HCT116 (cell line): ENCODE measurements around the gene PRRC2A. TPM values are rescaled to one million over a fixed set of nuclear protein-coding genes. Genes with fewer than 3 reads are reported as not detected.

Source experiments
- ATAC-seq: fragments of 200-7000 bp; cut with Tn5 transposase; 2 replicates; pipeline ENCODE4 v1.9.1; 2020; ENCODE audit warnings: mild to moderate bottlenecking, moderate library complexity
- BruUV-seq: library from RNA; stranded (reverse); fragments of 400-500 nt; replicated peaks from 2 replicates; lab custom pipeline; 2021; lab: Mats Ljungman, UMichigan
- CTCF ChIA-PET: fragments of 300-600 bp; sonication (Branson Sonifier 250); formaldehyde crosslinking; loops from one replicate; lab custom pipeline; 2021; ENCODE audit warnings: antibody characterized with exemption; lab: Charles Lee
- POLR2A ChIA-PET: fragments of 300-600, 350-600 bp; sonication (Branson Sonifier 250); formaldehyde crosslinking; loops from one replicate; lab custom pipeline; 2021; ENCODE audit warnings: antibody characterized with exemption; lab: Charles Lee
- RAD21 ChIA-PET, 2 experiments: fragments of 300-600 bp; sonication (Branson Sonifier 250); formaldehyde crosslinking; loops; one replicate each; lab custom pipeline; 2023; ENCODE audit warnings: low total read pairs in 2 of 2; ENCODE audit not compliant: uncharacterized antibody in 2 of 2, unreplicated experiment in 2 of 2, low non-redundant PET in 1 of 2; lab: Charles Lee
- DNase-seq: peaks from one replicate; pipeline ENCODE4 v3.0.0-alpha.2; 2010; ENCODE audit warnings: low read depth, low spot score
- H2AFZ ChIP-seq: fragments of 200-600 bp; shearing (Covaris generic), sonication (generic); 2 replicates; pipeline ENCODE4 v1.6.1; 2017; ENCODE audit warnings: low read depth, mixed run types, mixed read lengths, antibody characterized with exemption, low read length; ENCODE audit not compliant: poor library complexity, severe bottlenecking
- H3K27ac ChIP-seq: 2 replicates; pipeline ENCODE4 v1.5.1; 2012; ENCODE audit warnings: low read depth, low read length
- H3K27me3 ChIP-seq: fragments of 200-600 bp; sonication (generic); 2 replicates; pipeline ENCODE4 v1.6.1; 2016; ENCODE audit warnings: mixed run types, low read length, mixed read lengths; ENCODE audit not compliant: insufficient read depth
- H3K36me3 ChIP-seq, 2 experiments: fragments of 200-500 bp in 1 of 2; fragments of 200-600 bp in 1 of 2; sonication (Bioruptor generic) in 1 of 2; sonication (generic) in 1 of 2; 2 replicates each; pipeline versions ENCODE4 v1.5.1 to v1.6.1; 2014 to 2016; ENCODE audit warnings: low read length in 2 of 2, inconsistent platforms in 1 of 2, mixed read lengths in 1 of 2, mixed run types in 1 of 2; ENCODE audit not compliant: insufficient read depth in 2 of 2, control insufficient read depth in 1 of 2
- H3K4me1 ChIP-seq, 2 experiments: fragments of 200-600 bp in 1 of 2; sonication (generic) in 1 of 2; 2 replicates each; pipeline versions ENCODE4 v1.5.1 to v1.6.1; 2012 to 2017; ENCODE audit warnings: low read length in 2 of 2, inconsistent platforms in 1 of 2, mild to moderate bottlenecking in 1 of 2, mixed read lengths in 1 of 2, mixed run types in 1 of 2, moderate library complexity in 1 of 2; ENCODE audit not compliant: insufficient read depth in 2 of 2, control insufficient read depth in 1 of 2
- H3K4me2 ChIP-seq: fragments of 200-600 bp; sonication (generic); 2 replicates; pipeline ENCODE4 v1.6.1; 2017; ENCODE audit warnings: mixed run types, low read length, mixed read lengths
- H3K4me3 ChIP-seq, 2 experiments: fragments of 200-600 bp in 1 of 2; sonication (generic) in 1 of 2; replicated peaks in 1 of 2; 2 replicates each; pipeline ENCODE4 v1.5.1; 2011 to 2016; ENCODE audit warnings: low read length in 2 of 2, control low read depth in 1 of 2, low read depth in 1 of 2, mild to moderate bottlenecking in 1 of 2, mixed read lengths in 1 of 2, mixed run types in 1 of 2
- H3K79me2 ChIP-seq: fragments of 200-600 bp; sonication (generic); 2 replicates; pipeline ENCODE4 v1.6.1; 2017; ENCODE audit warnings: mild to moderate bottlenecking, mixed run types, low read length, moderate library complexity, mixed read lengths; ENCODE audit not compliant: insufficient read depth
- H3K9ac ChIP-seq: fragments of 200-600 bp; sonication (generic); 2 replicates; pipeline ENCODE4 v1.6.1; 2016; ENCODE audit warnings: low read length, mixed read lengths
- H3K9me2 ChIP-seq: fragments of 200-600 bp; sonication (generic), shearing (Covaris generic); 2 replicates; pipeline ENCODE4 v1.6.1; 2017; ENCODE audit warnings: mixed run types, mild to moderate bottlenecking, moderate library complexity; ENCODE audit not compliant: insufficient read depth
- H3K9me3 ChIP-seq, 2 experiments: fragments of 200-500 bp in 1 of 2; fragments of 200-600 bp in 1 of 2; sonication (Bioruptor generic) in 1 of 2; sonication (generic) in 1 of 2; 2 replicates each; pipeline ENCODE4 v1.6.1; 2014 to 2017; ENCODE audit warnings: low read length in 2 of 2, mixed read lengths in 2 of 2, inconsistent platforms in 1 of 2, low read depth in 1 of 2, mild to moderate bottlenecking in 1 of 2, mixed run types in 1 of 2, moderate library complexity in 1 of 2; ENCODE audit not compliant: control insufficient read depth in 1 of 2, insufficient read depth in 1 of 2
- H4K20me1 ChIP-seq: fragments of 200-600 bp; sonication (generic), shearing (Covaris generic); 2 replicates; pipeline ENCODE4 v1.6.1; 2017; ENCODE audit warnings: mixed run types, mild to moderate bottlenecking, moderate library complexity; ENCODE audit not compliant: insufficient read depth
- CEBPB ChIP-seq: IDR thresholded peaks from 2 replicates; pipeline ENCODE4 v1.6.1; 2012; ENCODE audit warnings: low read depth
- EGR1 ChIP-seq: IDR thresholded peaks from 2 replicates; pipeline ENCODE4 v1.6.1; 2012; ENCODE audit warnings: low read depth
- ELF1 ChIP-seq: IDR thresholded peaks from 2 replicates; pipeline ENCODE4 v1.6.1; 2012; ENCODE audit warnings: low read depth, borderline replicate concordance
- EZH2 ChIP-seq: fragments of 200-600 bp; sonication (generic); IDR thresholded peaks from 2 replicates; pipeline ENCODE4 v1.6.1; 2017; ENCODE audit warnings: antibody characterized with exemption, mixed run types
- EZH2phosphoT487 ChIP-seq: fragments of 200-600 bp; IDR thresholded peaks from 2 replicates; pipeline ENCODE4 v1.6.1; 2018; ENCODE audit warnings: antibody characterized with exemption, borderline replicate concordance
- JUND ChIP-seq: IDR thresholded peaks from 2 replicates; pipeline ENCODE4 v1.6.1; 2012
- POLR2A ChIP-seq: IDR thresholded peaks from 2 replicates; pipeline ENCODE4 v1.7.0; 2011; ENCODE audit warnings: borderline replicate concordance; ENCODE audit not compliant: insufficient read depth, insufficient read length; ENCODE audit errors: extremely low read depth
- POLR2AphosphoS5 ChIP-seq: IDR thresholded peaks from 2 replicates; pipeline ENCODE4 v1.6.1; 2011; ENCODE audit warnings: mild to moderate bottlenecking, low read depth, low read length, moderate library complexity
- RAD21 ChIP-seq: IDR thresholded peaks from 2 replicates; pipeline ENCODE4 v1.6.1; 2012; ENCODE audit warnings: low read depth, mild to moderate bottlenecking
- ZBTB33 ChIP-seq: IDR thresholded peaks from 2 replicates; pipeline ENCODE4 v1.6.1; 2011; ENCODE audit warnings: mild to moderate bottlenecking, low read length, moderate library complexity; ENCODE audit not compliant: insufficient replicate concordance; ENCODE audit errors: extremely low read depth
- ZFX ChIP-seq: fragments of 450-650 bp; IDR thresholded peaks from 2 replicates; pipeline ENCODE4 v1.6.1; 2017
- intact Hi-C: fragments of 100-400 bp; cut with micrococcal nuclease; formaldehyde crosslinking; loops from 2 replicates; pipeline ENCODE4 v1.10.0; 2022
- total RNA-seq: library from RNA; stranded (reverse); gene quantifications from one replicate; pipeline ENCODE4 v1.2.1, GENCODE V29; 2021; ENCODE audit not compliant: unreplicated experiment
- TF ChIP-seq, protein P1 (sequence below): IDR thresholded peaks from 2 replicates; pipeline ENCODE4 v1.6.1; 2012
- TF ChIP-seq, protein P2 (sequence below): IDR thresholded peaks from 2 replicates; pipeline ENCODE4 v1.6.1; 2012; ENCODE audit warnings: low read depth

The PRRC2A gene
- total RNA-seq, 1 experiment from 2014 or later = 250 TPM

GRCh38 chr6:31586599-31587281 is 33.8 kb upstream of the PRRC2A start:
- intact Hi-C loops = no loop called here
- Histone ChIP-seq H3K9ac (no peak overlapping the region), H3K27ac (no peak overlapping the region), H3K4me3 (no peak overlapping the region), H3K4me2 (no peak overlapping the region), H3K79me2 (no peaks in the 10 kb centered on the region), H4K20me1 (no peaks in the 10 kb centered on the region), H3K4me1 (peaks cover under 1 to 3% of the 10 kb centered on the region in 2 experiments; a peak in 2 of 4 replicates), H3K9me3 (no peaks in the 10 kb centered on the region), H3K27me3 (no peaks in the 10 kb centered on the region), H3K36me3 (no peaks in the 10 kb centered on the region), H3K9me2 (no peaks in the 10 kb centered on the region), H2AFZ (no peak overlapping the region)
- POLR2A ChIA-PET = no interaction called here
- ATAC-seq (no peak), DNase-seq (no peak)
- TF ChIP-seq RAD21 (no peak), ZFX (no peak), EGR1 (no peak), CEBPB (no peak), JUND (no peak), ELF1 (no peak), POLR2A (no peak), EZH2phosphoT487 (no peak), ZBTB33 (no peak), POLR2AphosphoS5 (no peak), EZH2 (no peak)
- TF ChIP-seq, protein P1, sequence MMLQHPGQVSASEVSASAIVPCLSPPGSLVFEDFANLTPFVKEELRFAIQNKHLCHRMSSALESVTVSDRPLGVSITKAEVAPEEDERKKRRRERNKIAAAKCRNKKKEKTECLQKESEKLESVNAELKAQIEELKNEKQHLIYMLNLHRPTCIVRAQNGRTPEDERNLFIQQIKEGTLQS = no peak
- TF ChIP-seq, protein P2, sequence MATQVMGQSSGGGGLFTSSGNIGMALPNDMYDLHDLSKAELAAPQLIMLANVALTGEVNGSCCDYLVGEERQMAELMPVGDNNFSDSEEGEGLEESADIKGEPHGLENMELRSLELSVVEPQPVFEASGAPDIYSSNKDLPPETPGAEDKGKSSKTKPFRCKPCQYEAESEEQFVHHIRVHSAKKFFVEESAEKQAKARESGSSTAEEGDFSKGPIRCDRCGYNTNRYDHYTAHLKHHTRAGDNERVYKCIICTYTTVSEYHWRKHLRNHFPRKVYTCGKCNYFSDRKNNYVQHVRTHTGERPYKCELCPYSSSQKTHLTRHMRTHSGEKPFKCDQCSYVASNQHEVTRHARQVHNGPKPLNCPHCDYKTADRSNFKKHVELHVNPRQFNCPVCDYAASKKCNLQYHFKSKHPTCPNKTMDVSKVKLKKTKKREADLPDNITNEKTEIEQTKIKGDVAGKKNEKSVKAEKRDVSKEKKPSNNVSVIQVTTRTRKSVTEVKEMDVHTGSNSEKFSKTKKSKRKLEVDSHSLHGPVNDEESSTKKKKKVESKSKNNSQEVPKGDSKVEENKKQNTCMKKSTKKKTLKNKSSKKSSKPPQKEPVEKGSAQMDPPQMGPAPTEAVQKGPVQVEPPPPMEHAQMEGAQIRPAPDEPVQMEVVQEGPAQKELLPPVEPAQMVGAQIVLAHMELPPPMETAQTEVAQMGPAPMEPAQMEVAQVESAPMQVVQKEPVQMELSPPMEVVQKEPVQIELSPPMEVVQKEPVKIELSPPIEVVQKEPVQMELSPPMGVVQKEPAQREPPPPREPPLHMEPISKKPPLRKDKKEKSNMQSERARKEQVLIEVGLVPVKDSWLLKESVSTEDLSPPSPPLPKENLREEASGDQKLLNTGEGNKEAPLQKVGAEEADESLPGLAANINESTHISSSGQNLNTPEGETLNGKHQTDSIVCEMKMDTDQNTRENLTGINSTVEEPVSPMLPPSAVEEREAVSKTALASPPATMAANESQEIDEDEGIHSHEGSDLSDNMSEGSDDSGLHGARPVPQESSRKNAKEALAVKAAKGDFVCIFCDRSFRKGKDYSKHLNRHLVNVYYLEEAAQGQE = no peak
- RAD21 ChIA-PET = no interaction called here
- BruUV-seq = no TSS peak
- CTCF ChIA-PET = interaction anchor here (7.8 kb wide), 1 partner anchor 11 kb away, joined by 70 read pairs; no protein-coding TSS in a partner anchor
